ENCODE data around the gene CHRNA4.
"Not testable (repeated sequence)": the region's sequence is repeated elsewhere in the genome, so short reads cannot be mapped to it uniquely, and the experiment has no call there.

The CHRNA4 gene

DNA sequence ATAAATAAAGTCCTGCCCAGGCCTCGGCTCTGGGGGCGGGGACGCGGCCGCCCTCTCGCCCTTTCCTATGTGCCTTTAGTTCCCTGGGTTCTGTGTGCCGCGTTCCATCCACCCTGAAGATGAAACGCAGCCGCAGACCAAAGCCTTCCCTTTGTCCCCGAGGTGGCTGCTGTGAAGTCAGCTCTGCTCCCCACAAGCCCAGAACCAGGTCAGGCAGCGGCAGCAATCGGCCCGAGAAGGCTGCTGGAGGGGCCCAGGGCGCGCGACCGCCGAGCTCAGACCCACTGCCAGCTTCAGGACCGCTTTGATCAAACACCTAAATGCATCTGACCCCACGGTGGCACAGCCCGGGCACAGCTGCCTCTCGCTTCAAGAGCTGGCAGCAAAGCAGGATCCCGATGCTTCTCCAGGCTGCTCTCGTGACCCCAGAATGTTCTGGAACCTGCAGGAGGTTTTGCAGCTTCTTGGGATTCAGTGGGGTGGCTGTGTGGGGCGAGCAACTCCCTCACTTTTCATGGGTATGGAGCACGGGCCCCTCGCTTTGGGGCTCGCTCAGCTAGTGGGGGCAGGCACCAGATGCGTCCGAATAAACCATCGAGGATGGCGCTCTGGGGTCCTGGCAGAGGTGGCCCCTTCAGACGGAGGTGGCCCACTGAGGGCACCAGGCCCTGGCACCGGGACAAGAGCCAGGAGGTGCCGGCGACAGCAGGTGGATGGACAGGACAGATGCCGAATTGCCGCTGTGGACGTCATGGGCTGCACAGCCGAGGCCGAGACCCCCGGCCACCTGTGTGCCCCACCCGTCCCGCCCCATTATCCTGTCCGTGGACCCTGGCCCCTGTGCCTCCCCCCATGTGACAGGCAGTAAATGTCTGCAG, 13.0 kb downstream of the CHRNA4 start:
- FAIRE-seq, result no peak

DNA sequence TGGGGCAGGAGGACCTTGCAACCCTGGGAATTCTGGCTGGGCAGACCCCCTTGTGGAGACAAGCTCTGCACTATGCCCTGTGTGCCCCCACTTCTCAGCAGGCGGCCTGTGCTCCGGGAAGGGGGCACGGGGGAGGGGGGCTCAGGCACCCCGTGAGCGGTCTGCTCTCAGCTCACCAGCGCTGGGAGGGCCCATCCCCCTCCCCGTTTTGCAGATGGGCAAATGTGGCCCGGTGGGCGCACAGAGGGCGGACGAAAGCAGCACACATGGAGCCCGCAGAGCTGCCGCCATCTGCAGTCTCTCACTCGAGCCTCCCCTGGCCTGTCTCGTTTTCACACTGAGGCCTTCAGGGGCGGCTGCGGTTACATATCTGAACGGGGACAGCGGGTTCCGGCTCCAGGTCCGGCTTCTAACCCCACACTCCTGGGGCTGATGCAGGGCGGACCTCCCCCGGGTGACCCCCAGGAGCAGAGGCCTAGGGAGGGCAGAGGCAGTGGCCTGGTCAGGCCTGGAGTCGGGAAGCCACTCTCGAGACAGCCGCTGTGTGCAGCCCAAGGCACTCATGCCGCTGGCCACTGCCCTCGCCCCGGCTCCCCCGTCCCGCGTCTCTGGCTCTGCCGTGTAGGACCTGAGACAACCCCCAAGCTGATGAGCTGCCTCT, 13.9 kb downstream of the CHRNA4 start:
- no peak for FAIRE-seq

DNA sequence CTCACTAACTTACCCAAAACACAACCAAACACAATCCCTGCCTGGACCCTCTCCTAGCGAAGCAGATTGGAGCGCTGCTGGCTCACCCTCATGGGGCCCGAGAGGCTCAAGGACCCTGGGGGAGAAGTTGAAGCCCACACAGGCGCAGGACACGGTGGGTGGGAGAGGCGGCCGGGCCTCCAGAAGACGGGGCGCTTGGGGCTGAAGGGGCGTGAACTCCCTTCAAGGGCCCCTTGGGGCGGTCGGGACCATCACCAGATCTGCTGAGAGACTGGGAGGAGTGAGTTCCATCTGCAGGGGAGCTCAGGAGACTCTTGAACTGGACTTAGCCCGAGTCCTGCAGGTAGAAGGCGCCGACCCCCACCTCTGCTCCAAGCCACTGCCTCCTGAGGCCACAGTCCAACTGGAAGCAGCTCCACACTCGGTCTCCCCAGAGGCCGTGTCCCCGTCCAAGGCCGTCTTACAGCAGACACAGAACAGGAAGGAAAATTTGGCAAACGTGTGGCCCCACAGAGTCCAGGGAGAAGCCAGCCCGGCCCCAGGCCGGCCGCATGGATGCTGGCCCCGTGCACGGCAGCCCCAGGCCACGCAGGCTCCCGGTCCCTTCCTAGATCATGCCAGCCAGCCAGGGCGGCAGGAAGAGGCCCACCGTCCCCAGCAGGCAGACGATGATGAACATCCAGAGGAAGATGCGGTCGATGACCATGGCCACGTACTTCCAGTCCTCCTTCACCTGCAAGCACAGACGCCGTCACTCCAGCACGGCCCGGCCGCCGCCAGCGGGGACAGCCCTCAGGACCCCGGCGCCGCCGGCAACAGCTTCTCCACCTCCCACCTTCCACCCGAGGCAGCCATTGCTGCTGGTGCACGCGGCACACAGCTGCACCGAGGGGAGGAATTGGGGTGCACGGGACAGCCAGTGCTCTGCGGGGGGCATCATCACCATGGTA, 14.7 kb downstream of the CHRNA4 start:
- no peak for FAIRE-seq

DNA sequence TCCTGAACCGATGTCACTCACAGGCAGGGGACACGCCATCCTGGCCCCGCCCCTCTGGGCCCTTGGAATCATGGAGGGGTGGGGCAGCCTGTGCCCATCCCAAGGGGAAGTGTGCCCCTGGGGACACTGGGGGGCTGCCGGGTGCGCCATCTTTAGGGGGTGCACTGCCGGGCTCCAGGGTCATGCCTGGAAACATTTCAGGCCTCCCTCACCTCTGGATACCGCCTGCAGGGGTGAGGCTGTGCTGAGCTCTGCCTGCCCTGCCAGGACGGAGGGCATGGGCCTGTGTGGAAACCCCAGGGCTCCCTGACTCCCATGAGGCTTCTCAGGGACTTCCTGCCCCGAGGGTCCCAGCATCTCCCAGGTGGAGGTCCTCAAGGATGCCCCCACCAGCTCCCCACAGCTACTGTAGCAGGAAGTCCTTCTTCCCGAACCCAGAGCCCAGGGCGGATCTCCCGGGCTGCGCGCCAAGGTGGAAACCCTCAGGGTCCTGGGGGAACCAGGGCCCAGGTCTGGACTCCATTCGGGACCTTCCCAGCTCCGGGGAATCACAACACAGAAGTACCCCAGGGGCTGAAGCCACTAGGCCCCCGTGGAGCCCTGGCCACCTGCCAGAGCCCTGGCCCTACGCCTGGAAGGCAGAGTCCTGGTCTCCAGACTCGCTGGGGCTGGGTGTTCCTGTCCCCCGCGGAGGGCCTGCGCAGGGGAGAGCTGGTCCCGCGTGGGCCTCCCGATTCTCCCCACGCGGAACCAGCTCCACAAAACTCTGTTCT, 15.6 kb downstream of the CHRNA4 start:
- FAIRE-seq, result no peak

DNA sequence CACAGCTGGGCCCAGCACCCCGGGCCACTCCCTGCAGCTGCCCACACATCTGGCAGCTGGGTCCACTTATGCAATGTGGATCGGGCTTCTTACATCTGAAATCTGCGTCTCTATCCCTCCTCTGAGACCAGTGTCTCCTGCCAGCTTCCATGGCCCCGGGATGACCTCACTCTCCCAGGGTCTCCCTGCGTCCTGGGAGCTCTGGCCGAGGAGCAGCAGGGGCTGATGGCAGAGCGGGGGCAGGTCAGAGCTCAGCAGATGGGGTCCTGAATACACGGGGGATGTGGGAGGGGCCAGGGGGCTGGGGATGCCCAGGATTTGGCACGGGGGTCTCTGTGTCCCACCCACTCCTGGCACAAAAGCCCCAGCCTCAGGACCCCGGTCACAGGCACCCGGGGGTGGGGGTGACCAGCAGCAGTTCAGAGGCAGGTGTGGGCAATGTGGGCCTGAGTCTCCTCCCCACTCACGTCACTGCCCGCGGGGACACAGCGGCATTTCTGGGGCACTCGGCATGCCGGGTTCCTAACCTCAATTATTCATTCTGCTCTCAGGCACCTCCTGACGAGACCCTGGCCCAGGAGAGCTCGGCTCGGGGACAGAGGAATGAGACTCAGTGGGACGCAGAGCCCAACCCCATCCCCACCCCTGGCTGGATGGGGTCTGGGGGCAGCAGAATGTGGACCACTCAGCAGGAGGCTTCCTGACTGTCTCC, 16.4 kb downstream of the CHRNA4 start:
- no peak for FAIRE-seq

DNA sequence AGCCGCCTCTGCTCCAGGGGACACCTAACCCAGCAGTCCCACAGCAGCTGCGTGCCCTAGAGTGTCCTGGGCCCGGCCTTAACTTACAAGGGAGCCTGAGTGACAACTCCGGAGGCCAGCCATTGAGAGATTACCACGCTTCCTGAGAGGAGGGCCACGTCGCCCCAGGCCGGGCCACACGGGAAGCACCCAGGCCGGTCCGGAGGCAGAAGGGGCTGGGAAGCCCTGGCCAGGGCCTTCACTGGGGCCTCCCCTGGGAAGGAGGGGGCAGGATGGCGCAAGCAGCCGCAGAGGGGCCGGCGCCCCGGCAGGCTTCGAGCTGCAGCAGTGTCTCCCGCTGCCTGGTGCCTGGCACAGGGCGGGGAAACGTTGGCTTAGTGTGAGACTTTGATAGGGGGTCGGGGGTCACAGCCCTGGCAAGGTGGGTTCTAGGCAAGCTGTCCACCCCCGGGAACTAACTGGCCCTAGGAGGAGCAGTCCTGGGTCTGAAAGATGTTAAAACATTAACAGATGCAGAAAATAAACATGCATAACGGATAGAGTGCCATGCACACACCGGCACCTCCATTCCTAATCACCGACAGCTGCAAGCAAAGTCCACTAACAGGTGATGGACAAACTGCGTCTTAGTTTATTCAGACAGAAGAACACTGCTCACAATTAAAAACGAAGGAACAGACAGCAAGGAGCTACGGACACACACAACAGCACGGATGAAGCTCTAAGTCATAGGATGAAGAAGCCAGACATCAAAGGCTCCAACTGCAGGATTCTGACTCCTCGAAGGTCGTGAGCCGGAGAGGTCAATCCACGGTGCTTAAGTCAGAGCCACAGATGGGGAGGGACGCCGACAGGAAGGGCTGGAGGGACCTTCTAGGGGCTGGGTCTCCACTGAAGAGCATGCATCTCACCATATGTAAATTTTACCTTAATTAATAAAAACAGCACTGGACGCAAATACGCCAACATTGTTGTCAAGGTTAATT, 17.4 kb downstream of the CHRNA4 start:
- FAIRE-seq, result no peak

DNA sequence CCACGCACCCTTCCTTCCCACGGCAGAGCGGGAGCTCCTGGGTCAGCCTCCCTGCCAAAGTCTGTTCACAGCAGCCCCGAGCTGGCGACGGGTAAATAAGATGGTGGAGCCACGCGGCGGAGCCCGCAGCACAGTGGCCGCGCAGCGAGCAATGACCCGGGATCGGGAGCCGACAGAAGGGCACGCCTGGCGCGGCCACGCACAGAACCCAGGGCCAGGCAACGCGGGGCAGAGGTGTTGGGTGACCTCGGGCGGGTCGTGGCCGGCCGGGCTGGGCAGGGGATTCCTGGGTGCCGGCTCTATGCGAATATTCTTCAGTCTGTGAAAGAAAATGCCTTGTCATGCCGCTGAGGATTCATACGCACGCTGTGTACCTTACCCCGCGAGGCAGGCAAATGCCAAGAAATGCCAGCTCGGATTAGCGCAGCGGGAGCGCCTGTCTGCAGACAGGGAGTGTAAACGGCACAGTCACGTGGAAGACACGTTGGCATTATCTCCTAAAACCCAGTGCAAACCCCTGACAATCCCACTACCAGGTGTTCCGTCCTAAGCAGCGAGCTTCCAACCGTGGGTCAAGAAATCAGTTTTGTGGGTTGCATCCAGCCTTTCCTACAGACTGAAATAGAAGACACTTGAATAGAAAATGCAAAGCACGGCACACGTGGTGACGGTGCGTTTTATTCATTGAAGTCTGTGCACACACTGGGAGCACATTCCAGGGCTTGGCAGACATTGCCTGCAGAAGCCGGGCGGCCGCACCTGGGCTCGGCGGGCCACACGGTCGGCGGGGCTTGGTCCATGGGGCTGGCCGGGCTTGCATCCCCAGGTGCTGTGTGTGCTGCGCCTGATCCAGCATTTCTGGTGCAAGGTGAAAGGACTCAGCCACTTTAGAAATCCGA, 18.3 kb downstream of the CHRNA4 start:
- FAIRE-seq, result no peak

DNA sequence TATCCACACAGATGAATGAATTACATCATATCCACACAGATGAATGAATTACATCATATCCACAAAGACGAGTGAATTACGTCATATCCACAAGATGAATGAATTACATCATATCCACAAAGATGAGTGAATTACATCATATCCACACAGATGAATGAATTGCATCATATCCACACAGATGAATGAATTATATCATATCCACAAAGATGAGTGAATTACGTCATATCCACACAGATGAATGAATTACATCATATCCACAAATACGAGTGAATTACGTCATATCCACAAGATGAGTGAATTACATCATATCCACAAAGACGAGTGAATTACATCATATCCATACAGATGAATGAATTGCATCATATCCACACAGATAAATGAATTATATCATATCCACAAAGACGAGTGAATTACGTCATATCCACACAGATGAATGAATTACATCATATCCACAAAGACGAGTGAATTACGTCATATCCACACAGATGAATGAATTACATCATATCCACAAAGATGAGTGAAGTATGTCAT, 20.9 kb downstream of the CHRNA4 start:
- not testable (repeated sequence) for FAIRE-seq

DNA sequence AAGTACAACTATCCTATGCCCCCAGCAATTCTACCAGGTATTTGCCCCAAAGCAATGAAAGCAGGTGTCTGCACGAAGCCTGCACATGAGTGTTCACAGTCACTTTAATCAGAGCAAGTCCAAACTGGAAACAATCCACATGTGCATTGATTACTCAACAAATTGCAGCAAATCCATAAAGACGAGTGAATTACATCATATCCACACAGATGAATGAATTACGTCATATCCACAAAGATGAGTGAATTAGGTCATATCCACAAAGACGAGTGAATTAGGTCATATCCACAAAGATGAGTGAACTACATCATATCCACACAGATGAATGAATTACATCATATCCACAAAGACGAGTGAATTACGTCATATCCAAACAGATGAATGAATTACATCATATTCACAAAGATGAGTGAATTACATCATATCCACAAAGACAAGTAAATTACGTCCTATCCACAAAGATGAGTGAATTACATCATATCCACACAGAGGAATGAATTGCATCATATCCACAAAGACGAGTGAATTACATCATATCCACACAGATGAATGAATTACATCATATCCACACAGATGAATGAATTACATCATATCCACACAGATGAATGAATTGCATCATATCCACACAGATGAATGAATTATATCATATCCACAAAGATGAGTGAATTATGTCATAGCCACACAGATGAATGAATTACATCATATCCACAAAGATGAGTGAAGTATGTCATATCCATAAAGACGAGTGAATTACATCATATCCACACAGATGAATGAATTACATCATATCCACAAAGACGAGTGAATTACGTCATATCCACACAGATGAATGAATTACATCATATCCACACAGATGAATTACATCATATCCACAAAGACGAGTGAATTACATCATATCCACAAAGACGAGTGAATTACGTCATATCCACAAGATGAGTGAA, 21.7 kb downstream of the CHRNA4 start:
- FAIRE-seq, result not testable (repeated sequence)

DNA sequence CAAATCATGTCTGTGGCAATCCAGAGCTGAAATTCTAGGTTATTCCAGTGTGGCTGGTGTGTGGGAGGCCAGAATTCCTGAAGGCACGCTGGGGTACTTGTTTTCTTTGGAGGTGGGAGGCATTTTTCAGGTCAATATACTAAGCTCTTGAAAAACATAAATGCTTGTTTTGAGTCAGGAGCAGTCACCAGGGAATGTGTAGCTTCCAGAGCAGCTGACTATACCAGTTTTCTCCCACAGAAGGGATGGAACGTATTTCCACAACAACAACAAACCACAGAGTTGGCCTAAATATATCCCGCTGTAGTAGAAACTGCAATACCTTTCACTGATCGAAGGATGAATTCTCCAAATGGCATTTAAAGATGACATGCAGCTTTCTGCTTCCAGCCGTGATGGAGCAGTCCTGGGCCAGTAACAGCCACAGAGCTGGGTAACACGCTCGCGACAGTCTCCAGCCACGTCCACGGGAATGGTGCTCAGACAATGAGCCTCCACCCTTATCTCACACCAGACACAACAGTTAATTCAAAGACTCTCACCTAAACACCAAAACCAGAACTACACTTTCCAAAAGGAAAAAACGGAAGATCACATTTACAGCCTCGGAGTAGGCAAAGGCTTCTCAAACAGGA, 23.2 kb downstream of the CHRNA4 start:
- FAIRE-seq, result no peak

DNA sequence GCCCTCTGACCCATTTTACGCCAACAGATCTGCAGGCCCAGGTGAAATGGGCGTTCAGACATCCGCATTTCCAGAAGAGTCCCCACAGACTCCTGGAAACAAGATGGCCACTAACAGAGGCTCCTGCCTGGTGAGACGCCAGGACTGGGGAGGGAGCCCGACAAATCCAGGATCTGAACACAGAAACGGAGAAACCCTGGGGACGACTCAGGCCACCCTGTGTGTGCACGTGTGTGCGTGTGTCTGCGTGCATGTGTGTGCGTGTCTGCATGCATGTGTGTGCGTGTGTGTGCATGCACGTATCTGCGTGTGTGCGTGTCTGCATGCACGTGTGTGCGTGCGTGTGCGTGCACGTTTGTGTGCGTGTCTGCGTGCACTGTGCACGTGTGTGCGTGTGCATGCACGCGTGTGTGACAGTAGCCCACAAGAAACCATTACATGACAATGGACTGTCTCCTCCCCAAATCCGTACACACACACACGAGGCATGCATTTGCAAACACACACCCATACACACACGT, 24.9 kb downstream of the CHRNA4 start:
- no peak for FAIRE-seq

DNA sequence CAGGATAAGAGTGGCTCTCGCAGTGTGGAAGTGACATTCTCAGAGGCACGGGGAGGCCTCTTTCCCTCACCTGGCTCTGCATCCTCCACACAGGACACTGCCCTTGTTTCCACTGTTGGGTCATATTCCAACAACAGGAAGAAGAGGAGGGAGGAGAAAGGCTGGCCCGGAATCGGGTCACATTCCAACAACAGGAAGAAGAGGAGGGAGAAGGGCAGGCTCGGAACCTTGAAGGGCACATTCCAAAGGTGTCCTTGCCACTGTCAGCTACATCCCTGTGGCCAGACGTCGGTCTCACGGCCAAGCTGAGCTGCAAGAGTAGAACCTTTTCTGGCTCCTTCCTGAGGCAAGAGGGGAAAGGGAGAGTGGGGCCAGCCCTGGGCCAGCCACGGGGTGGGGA, 25.4 kb downstream of the CHRNA4 start:
- no peak for FAIRE-seq

DNA sequence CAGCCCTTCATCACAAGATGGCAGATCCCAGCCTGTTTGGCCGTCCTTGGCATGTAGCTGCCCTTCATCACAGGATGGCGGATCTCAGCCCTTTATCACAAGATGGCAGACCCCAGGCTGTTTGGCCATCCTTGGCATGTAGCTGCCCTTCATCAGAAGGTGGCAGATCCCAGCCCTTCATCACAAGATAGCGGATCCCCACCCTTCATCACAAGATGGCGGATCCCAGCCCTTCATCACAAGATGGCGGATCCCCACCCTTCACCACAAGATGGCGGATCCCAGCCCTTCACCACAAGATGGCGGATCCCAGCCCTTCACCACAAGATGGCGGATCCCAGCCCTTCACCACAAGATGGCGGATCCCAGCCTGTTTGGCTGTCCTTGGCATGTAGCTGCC, 26.1 kb downstream of the CHRNA4 start:
- FAIRE-seq, result not testable (repeated sequence)

DNA sequence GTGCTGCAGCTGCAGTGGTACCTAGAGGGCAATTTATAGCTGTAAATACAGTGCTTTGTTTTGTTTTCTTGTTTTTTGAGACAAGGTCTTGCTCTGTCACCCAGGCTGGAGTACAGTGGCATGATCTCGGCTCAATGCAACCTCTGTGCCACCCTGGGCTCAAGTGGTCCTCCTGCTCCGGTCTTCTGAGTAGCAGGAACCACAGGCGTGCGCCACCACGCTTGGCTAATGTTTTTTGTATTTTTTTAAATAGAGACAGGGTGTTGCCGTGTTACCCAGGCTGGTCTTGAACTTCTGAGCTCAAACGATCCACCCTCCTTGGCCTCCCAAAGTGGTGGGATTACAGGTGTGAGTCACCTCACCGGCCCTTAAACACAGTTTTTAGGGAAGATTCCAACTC, 26.8 kb downstream of the CHRNA4 start:
- no peak for FAIRE-seq

DNA sequence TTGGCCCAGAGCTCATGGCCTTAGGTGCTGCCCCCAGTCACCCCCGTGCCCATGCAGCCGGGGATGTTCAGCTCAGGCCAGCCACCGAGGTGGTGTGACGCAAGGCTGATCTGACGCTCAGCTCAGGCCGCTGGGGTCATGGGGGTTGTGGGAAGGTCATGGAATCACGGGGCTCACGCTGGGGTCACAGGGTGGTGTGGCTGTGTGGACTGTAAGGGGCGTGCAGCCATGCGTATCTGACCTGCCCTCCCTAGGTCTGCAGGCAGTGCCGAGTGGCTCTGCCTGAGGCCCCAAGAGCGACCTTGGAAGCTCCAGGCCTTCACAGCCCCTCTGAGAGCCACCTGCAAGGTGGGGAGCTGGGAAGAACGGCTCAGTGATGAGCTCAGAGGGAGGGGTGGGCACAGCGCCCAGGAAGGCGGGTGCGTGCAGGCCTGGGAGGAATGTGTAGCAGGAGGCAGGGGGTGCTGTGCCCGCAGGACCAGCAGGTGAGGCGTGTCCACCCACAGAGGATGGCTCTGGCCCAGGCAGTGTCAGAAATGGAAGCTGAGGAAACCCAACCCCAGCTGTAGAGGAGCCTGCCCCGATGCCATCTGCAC, 27.8 kb downstream of the CHRNA4 start:
- FAIRE-seq, result no peak

DNA sequence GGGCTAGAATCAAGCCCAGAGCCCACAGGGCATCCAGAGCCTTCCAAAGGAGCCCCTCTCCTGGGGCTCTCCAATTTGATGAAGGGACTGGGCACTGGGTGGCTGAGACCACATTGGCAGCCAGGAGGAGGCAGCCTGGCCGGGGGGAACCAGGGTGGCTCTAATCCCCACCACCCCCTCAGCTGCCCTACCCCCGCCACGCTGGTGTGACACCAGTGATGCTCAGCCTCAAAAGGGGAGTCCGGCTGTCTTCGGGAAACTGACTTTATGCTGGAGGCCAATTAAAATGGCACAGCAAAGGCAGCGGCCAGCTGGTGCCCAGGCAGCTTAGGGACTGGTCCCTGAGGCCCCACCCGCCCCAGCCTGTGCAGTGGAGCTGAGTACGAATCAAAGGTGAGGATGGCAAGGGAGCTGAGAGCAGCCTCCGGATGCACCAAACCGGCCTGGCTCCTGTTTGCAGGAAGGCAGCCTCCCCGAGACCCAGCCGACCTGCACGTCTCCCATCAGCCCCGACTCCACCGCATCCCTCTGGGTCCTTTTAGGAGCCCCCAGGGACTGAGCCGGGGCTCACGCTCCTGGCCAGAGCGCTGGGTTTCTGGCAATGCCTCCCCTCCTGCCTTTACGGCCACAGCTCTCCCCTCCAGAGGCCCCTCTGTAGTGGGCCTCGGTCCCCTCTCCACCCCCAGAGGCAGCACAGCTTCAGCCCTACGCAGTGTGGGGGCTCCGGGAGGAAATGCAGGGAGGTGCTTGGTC, 28.5 kb downstream of the CHRNA4 start:
- no peak for FAIRE-seq

Measured in islet of Langerhans (tissue), 1 donor.